GM12878 (cell line): ENCODE results near the gene FANCM. TPM values are rescaled to one million over a fixed set of nuclear protein-coding genes. Genes with fewer than 3 reads are reported as not detected.

Experiments
- ATAC-seq: fragments of 200-7000 bp; cut with Tn5 transposase; 3 replicates; pipeline ENCODE4 v1.9.1; 2020; ENCODE audit warnings: mild to moderate bottlenecking, moderate library complexity
- BruUV-seq: library from RNA; stranded (reverse); fragments of 400-500 nt; replicated peaks from 2 replicates; lab custom pipeline; 2021; lab: Mats Ljungman, UMichigan
- CTCF ChIA-PET: fragments of 300-600 bp; sonication (Branson Sonifier 250); formaldehyde crosslinking; extraction: SDS; loops from one replicate; lab custom pipeline; 2021; ENCODE audit warnings: inconsistent platforms; lab: Yijun Ruan, JAX
- POLR2A ChIA-PET: fragments of 350-600 bp; formaldehyde crosslinking; extraction: SDS; loops from one replicate; lab custom pipeline; 2021; ENCODE audit warnings: inconsistent platforms; lab: Charles Lee
- RAD21 ChIA-PET: fragments of 300-600 bp; sonication (Branson Sonifier 250); formaldehyde crosslinking; loops from one replicate; lab custom pipeline; 2023; ENCODE audit warnings: antibody characterized with exemption; ENCODE audit not compliant: unreplicated experiment; lab: Charles Lee
- SMC1A ChIA-PET: fragments of 300-600 bp; sonication (Branson Sonifier 250); formaldehyde crosslinking; loops from one replicate; lab custom pipeline; 2023; ENCODE audit not compliant: unreplicated experiment, uncharacterized antibody; lab: Charles Lee
- DNase-seq: peaks from one replicate; pipeline ENCODE4 v3.0.0-alpha.2; 2011; ENCODE audit warnings: low read depth, low spot score
- FAIRE-seq: peaks from 3 replicates; lab custom pipeline; 2011; peaks lifted over from hg19 to GRCh38; lab: Jason Lieb, UNC
- H2AFZ ChIP-seq: 2 replicates; pipeline ENCODE4 v1.6.0; 2011; ENCODE audit warnings: low read depth, low read length, control low read depth; ENCODE audit not compliant: control insufficient read depth
- H3K27ac ChIP-seq: 2 replicates; pipeline ENCODE4 v1.5.1; 2011; ENCODE audit warnings: control low read depth; ENCODE audit not compliant: control insufficient read depth, insufficient read depth
- H3K27me3 ChIP-seq, 2 experiments: replicated peaks in 1 of 2; 2 replicates each; pipeline versions ENCODE4 v1.6.0 to v1.6.1; 2011; ENCODE audit warnings: low read length in 1 of 2; ENCODE audit not compliant: control insufficient read depth in 2 of 2, insufficient read depth in 2 of 2
- H3K36me3 ChIP-seq, 2 experiments: 2 replicates each; pipeline ENCODE4 v1.5.1; 2011; ENCODE audit warnings: low read length in 1 of 2; ENCODE audit not compliant: control insufficient read depth in 2 of 2, insufficient read depth in 2 of 2
- H3K4me1 ChIP-seq: 2 replicates; pipeline ENCODE4 v1.6.1; 2011; ENCODE audit warnings: mild to moderate bottlenecking, low read length, moderate library complexity, mixed read lengths; ENCODE audit not compliant: control insufficient read depth, insufficient read depth
- H3K4me2 ChIP-seq: 2 replicates; pipeline ENCODE4 v1.6.0; 2011; ENCODE audit warnings: control low read depth; ENCODE audit not compliant: control insufficient read depth, insufficient read depth
- H3K4me3 ChIP-seq: fragments of 200-600 bp; sonication (generic); 2 replicates; pipeline ENCODE4 v1.5.1; 2016
- H3K79me2 ChIP-seq: 2 replicates; pipeline ENCODE4 v1.6.0; 2011; ENCODE audit warnings: low read length; ENCODE audit not compliant: control insufficient read depth, insufficient read depth
- H3K9ac ChIP-seq: 2 replicates; pipeline ENCODE4 v1.8.0; 2011; ENCODE audit warnings: low read length, control low read depth, mixed read lengths; ENCODE audit not compliant: control insufficient read depth, insufficient read depth
- H3K9me3 ChIP-seq: replicated peaks from 3 replicates; pipeline ENCODE4 v1.5.1; 2011; ENCODE audit warnings: mild to moderate bottlenecking, low read length; ENCODE audit not compliant: control insufficient read depth, insufficient read depth
- H4K20me1 ChIP-seq: 2 replicates; pipeline ENCODE4 v1.6.0; 2011; ENCODE audit not compliant: control insufficient read depth, insufficient read depth
- CREM ChIP-seq: IDR thresholded peaks from 2 replicates; pipeline ENCODE4 v1.6.1; 2014; ENCODE audit warnings: antibody characterized with exemption, low read depth
- EED ChIP-seq: sonication (generic); IDR thresholded peaks from 2 replicates; pipeline ENCODE4 v1.6.1; 2016; ENCODE audit warnings: antibody characterized with exemption, low read depth
- HCFC1 ChIP-seq: fragments of 150-350 bp; IDR thresholded peaks from 2 replicates; pipeline ENCODE4 v1.6.1; 2014; ENCODE audit warnings: low read length
- NFXL1 ChIP-seq: fragments of 450-650 bp; IDR thresholded peaks from 2 replicates; pipeline ENCODE4 v1.6.1; 2017; ENCODE audit warnings: antibody characterized with exemption, mild to moderate bottlenecking, borderline replicate concordance
- NR2C2 ChIP-seq: IDR thresholded peaks from 2 replicates; pipeline ENCODE4 v1.6.1; 2011; ENCODE audit warnings: borderline replicate concordance, low read depth; ENCODE audit not compliant: control insufficient read depth, insufficient read length
- SMARCA5 ChIP-seq: fragments of 450-650 bp; IDR thresholded peaks from 2 replicates; pipeline ENCODE4 v1.6.1; 2017; ENCODE audit warnings: mild to moderate bottlenecking
- STAT1 ChIP-seq: fragments of 450-650 bp; conservative IDR thresholded peaks from 2 replicates; pipeline ENCODE4 v1.6.1; 2014; ENCODE audit warnings: antibody characterized with exemption, mild to moderate bottlenecking
- TAF1 ChIP-seq: IDR thresholded peaks from 2 replicates; pipeline ENCODE4 v1.6.1; 2011; ENCODE audit warnings: mild to moderate bottlenecking, low read depth, low read length, borderline replicate concordance
- ZNF687 ChIP-seq: fragments of 450-650 bp; IDR thresholded peaks from 2 replicates; pipeline ENCODE4 v1.6.1; 2017; ENCODE audit warnings: mild to moderate bottlenecking, moderate library complexity
- WGBS: methylation state at CpG from one replicate; pipeline ENCODE4 v1.1.6; 2016; ENCODE audit warnings: low lambda C conversion rate; ENCODE audit not compliant: insufficient replicate concordance, insufficient coverage; ENCODE audit errors: missing lambda C conversion rate; 5-methylcytosine and 5-hydroxymethylcytosine counted together
- in situ Hi-C: fragments of 300-500 bp; cut with MboI; formaldehyde crosslinking; loops from 9 replicates; pipeline ENCODE4 v1.14.3; 2018; ENCODE audit warnings: mixed read lengths
- intact Hi-C: fragments of 100-400 bp; cut with micrococcal nuclease; formaldehyde crosslinking; loops from one replicate; pipeline ENCODE4 v1.14.2; 2022; ENCODE audit not compliant: unreplicated experiment
- polyA plus RNA-seq, 11 experiments: library from polyadenylated mRNA; depleted of rRNA in 4 of 11; unstranded in 6 of 11; stranded (reverse) in 5 of 11; fragments of >200 nt; fragmentation: Nextera tagmentation in 4 of 11; fragmentation: Illumina TruSeq in 1 of 11; extraction: Ambion mirVana in 4 of 11; extraction: Trizol in 1 of 11; gene quantifications; 1 replicate in 1 of 11; 2 replicates in 10 of 11; pipeline versions ENCODE4 v1.2.1 to v1.2.3, GENCODE V29; 2011 to 2016; ENCODE audit warnings: inconsistent platforms in 2 of 11, missing spikeins in 2 of 11, low read depth in 1 of 11
- total RNA-seq, 4 experiments: library from RNA; depleted of rRNA in 3 of 4; stranded (reverse); fragments of >200 nt in 3 of 4; fragmentation: Illumina TruSeq in 1 of 4; extraction: Trizol in 1 of 4; gene quantifications; 2 replicates each; pipeline versions ENCODE4 v1.2.1 to v1.2.3, GENCODE V29; 2013 to 2021

The FANCM gene
- total and polyA plus RNA-seq, 10 of the 15 experiments (the other 5 are each of a cell fraction or from before 2014, with no cell fraction given): 6.4 to 17.6 (median 10.6) TPM

DNA sequence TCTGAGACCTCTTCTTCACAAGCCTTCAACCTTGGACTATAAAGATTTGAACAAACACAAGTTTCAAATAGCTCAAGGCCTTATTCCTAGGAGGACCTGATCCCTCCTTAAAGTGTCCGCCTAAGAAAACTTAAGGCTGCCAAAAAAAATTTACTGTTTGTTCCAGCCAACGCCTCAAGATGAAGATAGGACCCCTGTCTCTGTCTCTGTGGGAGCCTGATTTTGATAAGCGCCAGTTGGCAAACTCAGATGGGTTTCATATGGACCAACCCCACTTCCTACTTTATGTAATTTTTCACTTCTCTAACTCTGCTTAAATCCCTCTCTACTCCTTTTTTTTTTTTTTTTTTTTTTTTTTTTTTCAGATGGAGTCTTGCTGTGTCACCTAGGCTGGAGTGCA is 12.5 kb upstream of the FANCM start:
- no peaks in the 10 kb centered on the region for H3K9me3 ChIP-seq
- H3K79me2 ChIP-seq: no peaks in the 10 kb centered on the region
- ATAC-seq (no peak), FAIRE-seq (no peak), DNase-seq (no peak)
- ChIA-PET CTCF (no interaction called here), RAD21 (no interaction called here), SMC1A (no interaction called here), POLR2A (interaction anchor here (0.6 kb wide), 2 partner anchors 24 to 209 kb away, joined by 3 to 4 read pairs; no protein-coding TSS in a partner anchor)
- H2AFZ ChIP-seq: no peak overlapping the region
- 96% methylated on average over 3 of the region's 3 CpGs for WGBS
- H3K9ac ChIP-seq: no peak overlapping the region
- H3K4me3 ChIP-seq: no peak overlapping the region
- TF ChIP-seq SMARCA5 (no peak), NFXL1 (no peak), CREM (no peak), NR2C2 (no peak), ZNF687 (no peak), HCFC1 (no peak), STAT1 (no peak), TAF1 (no peak), EED (no peak)
- H3K4me2 ChIP-seq: no peak overlapping the region
- peaks cover 1 to 28% of the 10 kb centered on the region in 2 experiments for H3K36me3 ChIP-seq
- BruUV-seq: no TSS peak
- no peaks in the 10 kb centered on the region for H4K20me1 ChIP-seq
- H3K27me3 ChIP-seq: no peaks in the 10 kb centered on the region
- no peaks in the 10 kb centered on the region for H3K4me1 ChIP-seq
- H3K27ac ChIP-seq: no peak overlapping the region
- in situ Hi-C loops (no loop called here), intact Hi-C loops (no loop called here)
